22Rv1 (cell line): Measurements from ENCODE around the gene TSKU.

Experiments used
- H3K27ac ChIP-seq: fragments of 450-650 bp; 2 replicates; pipeline ENCODE4 v1.5.1; 2017
- CTCF ChIP-seq: fragments of 450-650 bp; IDR thresholded peaks from 2 replicates; pipeline ENCODE4 v1.5.1; 2017; ENCODE audit warnings: mild to moderate bottlenecking
- ZFX ChIP-seq: fragments of 450-650 bp; IDR thresholded peaks from 2 replicates; pipeline ENCODE4 v1.6.1; 2017; ENCODE audit warnings: antibody characterized with exemption, borderline replicate concordance

Gene TSKU

GRCh38 chr11:76747153-76747914 is 35.8 kb upstream of the TSKU start:
- no peak for TF ChIP-seq ZFX
- no peak for TF ChIP-seq CTCF
- no peak overlapping the region for H3K27ac ChIP-seq

- no peak overlapping the region for H3K27ac ChIP-seq
- TF ChIP-seq CTCF (no peak), ZFX (no peak)
These were observed 35.0 kb upstream of the TSKU start for GRCh38 chr11:76747915-76748860.

GRCh38 chr11:76748948-76749347 is 34.2 kb upstream of the TSKU start:
- no peak overlapping the region for H3K27ac ChIP-seq

GRCh38 chr11:76750067-76750466 is 33.1 kb upstream of the TSKU start:
- TF ChIP-seq CTCF (no peak), ZFX (no peak)
- no peak overlapping the region for H3K27ac ChIP-seq

More at GRCh38 chr11:76748948-76749347, 34.2 kb upstream of the TSKU start:
- TF ChIP-seq ZFX (no peak), CTCF (no peak)

GRCh38 chr11:76750746-76751145 is 32.4 kb upstream of the TSKU start:
- no peak overlapping the region for H3K27ac ChIP-seq
- TF ChIP-seq ZFX: no peak
- TF ChIP-seq CTCF: no peak

GRCh38 chr11:76752321-76753143 is 30.6 kb upstream of the TSKU start:
- no peak overlapping the region for H3K27ac ChIP-seq
- no peak for TF ChIP-seq CTCF
- TF ChIP-seq ZFX: no peak
